ENCODE measurements around the gene ACACA. TPM values are rescaled to one million over a fixed set of nuclear protein-coding genes. Genes with fewer than 3 reads are reported as not detected.

ACACA gene
- total RNA-seq, 4 donors from 2014 or later = 28.7 to 72.7 (median 42.2) TPM

DNA sequence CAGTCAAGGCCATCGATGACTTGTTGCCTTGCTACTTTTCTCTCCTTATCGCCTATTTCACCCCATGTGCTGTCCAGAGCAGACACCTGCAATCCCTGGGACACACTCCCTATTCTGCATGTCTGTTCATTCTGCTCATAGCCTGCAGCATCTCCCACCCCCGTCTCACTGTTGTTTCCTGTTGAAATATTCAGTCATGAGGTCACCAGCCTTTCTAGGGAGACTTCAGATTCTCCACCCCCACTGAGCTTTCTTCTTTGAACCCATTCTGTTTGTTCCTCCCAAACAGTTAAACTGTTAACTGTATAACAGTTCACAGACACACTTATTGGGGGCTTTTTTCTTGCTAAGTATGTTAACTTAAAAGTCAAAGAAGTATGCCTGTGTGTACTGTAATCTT lies 363.4 kb downstream of the ACACA start:
- TF ChIP-seq, protein P1, sequence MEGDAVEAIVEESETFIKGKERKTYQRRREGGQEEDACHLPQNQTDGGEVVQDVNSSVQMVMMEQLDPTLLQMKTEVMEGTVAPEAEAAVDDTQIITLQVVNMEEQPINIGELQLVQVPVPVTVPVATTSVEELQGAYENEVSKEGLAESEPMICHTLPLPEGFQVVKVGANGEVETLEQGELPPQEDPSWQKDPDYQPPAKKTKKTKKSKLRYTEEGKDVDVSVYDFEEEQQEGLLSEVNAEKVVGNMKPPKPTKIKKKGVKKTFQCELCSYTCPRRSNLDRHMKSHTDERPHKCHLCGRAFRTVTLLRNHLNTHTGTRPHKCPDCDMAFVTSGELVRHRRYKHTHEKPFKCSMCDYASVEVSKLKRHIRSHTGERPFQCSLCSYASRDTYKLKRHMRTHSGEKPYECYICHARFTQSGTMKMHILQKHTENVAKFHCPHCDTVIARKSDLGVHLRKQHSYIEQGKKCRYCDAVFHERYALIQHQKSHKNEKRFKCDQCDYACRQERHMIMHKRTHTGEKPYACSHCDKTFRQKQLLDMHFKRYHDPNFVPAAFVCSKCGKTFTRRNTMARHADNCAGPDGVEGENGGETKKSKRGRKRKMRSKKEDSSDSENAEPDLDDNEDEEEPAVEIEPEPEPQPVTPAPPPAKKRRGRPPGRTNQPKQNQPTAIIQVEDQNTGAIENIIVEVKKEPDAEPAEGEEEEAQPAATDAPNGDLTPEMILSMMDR (IDR thresholded peaks at IDR 0.05) = no peak
- ATAC-seq (ENCODE audit: low FRiP score) (no peak), DNase-seq (ENCODE audit: low spot score) (no peak)

DNA sequence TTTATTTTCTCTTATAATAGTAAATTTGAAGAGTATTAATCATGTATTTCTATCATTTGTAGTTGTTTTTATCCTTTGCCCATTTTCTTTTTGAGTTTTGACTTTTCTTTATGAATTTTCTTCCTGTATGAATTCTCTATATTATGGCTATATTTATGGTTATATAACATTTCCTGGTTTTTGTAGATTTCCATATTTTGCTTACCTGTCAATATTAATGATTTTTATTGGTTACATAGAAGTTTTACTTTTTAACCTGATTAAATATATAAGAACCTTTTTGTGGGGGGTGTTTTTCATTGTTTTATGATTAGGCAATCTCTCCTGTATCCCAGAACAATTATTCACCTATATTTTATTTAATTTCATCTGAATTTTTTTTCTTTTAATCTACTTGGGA lies 364.7 kb downstream of the ACACA start:
- DNase-seq (ENCODE audit: low spot score) (no peak), ATAC-seq (ENCODE audit: low FRiP score) (no peak)
- TF ChIP-seq, protein P1 (IDR thresholded peaks at IDR 0.05) = no peak

DNA sequence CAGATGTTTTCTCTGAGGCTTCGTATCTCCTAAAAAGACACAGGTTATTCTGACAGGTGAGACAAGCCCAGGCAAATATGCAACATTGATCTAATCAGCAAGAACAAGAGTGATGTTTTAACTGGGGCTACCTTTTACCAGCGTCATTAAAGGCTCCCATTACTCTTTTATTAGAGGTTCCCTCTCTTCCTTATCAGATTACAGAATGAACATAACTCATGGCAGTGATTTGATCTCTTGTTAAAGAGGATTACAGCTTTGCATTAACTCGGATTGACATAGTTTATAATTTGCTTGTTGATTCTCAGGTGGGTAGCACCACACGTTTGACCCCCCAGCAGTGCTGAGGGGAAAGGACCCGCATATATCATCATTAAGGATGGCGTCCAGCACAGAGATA lies 367.4 kb downstream of the ACACA start:
- ATAC-seq (ENCODE audit: low FRiP score) (no peak), DNase-seq (ENCODE audit: low spot score) (no peak)
- TF ChIP-seq, protein P1 (IDR thresholded peaks at IDR 0.05) = no peak

DNA sequence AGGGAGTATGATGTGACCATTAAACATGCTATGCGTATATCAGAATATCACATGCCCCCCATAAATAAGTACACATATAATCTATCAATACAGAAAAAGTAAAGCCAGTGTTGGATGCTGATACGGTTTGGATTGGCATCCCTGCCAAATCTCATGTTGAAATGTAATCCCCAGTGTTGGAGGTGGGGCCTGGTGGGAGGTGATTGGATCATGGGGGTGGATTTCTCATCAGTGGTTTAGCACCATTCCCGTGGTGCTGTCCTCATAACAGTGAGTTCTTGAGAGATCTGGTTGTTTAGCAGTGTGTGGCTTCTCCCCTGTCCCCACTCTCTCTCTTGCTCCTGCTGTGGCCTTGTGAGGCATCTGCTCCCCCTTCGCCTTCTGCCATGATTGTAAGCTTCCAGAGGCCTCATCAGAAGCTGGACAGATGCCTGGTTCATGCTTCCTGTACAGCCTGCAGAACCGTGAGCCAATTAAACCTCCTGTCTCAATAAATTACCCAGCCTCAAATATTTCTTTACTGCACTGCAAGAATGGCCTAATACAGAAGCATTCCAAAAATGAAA lies 369.0 kb downstream of the ACACA start:
- DNase-seq (ENCODE audit: low spot score) (no peak), ATAC-seq (ENCODE audit: low FRiP score) (no peak)

More for the DNA sequence above, 369.0 kb downstream of the ACACA start:
- TF ChIP-seq, protein P1 (IDR thresholded peaks at IDR 0.05) = no peak

Other genes starting within 250 kb of the ACACA start
- gene C17orf78, start 30.9 kb downstream of the ACACA start, total RNA-seq = not detected
- 10 to 100 TPM; 11.5 to 28.1 (median 16.0) TPM for gene TADA2A, start 50 bp upstream of the ACACA start, total RNA-seq
- gene DUSP14, start 83.1 kb upstream of the ACACA start, total RNA-seq = 10 to 100 TPM; 12.6 to 65.7 (median 30.6) TPM
- 10 to 100 TPM; 17.4 to 33.1 (median 22.7) TPM for gene SYNRG, start 202.6 kb upstream of the ACACA start, total RNA-seq
- gene DDX52, start 236.6 kb upstream of the ACACA start, total RNA-seq = 10 to 100 TPM; 13.1 to 23.9 (median 16.6) TPM